ENCODE measurements around the gene ERCC6L2. TPM values are rescaled to one million over a fixed set of nuclear protein-coding genes. Genes with fewer than 3 reads are reported as not detected.

The ERCC6L2 gene
- total and polyA plus RNA-seq, 2 of the 8 experiments (the other 6 are each of a cell fraction or from before 2014, with no cell fraction given) = 9.8 to 50.0 TPM

DNA sequence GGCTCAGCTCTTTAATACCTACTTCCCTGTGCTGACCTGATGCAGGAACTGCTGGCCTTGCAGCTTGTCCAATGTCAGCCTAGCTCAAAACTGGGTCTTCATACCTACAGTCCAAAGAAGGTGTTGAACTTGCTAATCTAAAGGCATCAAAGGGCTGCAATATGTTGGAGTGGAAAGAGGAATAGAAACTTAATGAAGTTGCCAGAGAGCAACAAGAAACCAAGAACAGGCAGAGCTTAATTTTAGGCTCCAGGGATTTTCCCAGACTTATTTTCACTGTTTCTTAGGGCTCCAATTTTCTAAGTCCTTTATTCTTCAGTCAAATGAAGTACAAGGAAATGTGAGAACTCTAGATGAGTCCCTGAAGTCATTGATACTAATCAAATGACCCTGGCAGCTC lies 17.6 kb upstream of the ERCC6L2 start:
- H3K4ac ChIP-seq (replicated peaks; ENCODE audit: insufficient read length, low read depth, low read length) = no peak overlapping the region

More for the DNA sequence above, 17.6 kb upstream of the ERCC6L2 start:
- Histone ChIP-seq H2BK15ac (ENCODE audit: low read length) (no peak overlapping the region), H3K79me2 (ENCODE audit: control insufficient read depth in 1 of 2, insufficient read depth in 2 of 2, low read length in 2 of 2) (no peaks in the 10 kb centered on the region), H3K9me3 (ENCODE audit: insufficient read depth in 2 of 2, low read depth in 1 of 2, low read length in 1 of 2) (peaks cover 0 to 3% of the 10 kb centered on the region in 2 experiments; a peak in 1 of 4 replicates), H3K27ac (ENCODE audit: low read depth, low read length) (no peak overlapping the region), H3K4me2 (ENCODE audit: insufficient read depth in 1 of 2, low read depth in 2 of 2, low read length in 2 of 2) (no peak overlapping the region), H3K9ac (replicated peaks in 1 of 4; ENCODE audit: extremely low read depth in 1 of 4, low read depth in 3 of 4, low read length in 3 of 4) (no peak overlapping the region), H4K5ac (ENCODE audit: insufficient read length, low read depth, low read length) (no peak overlapping the region), H2BK20ac (ENCODE audit: low read length) (no peak overlapping the region), H2BK120ac (replicated peaks; ENCODE audit: low read depth, low read length) (no peak overlapping the region), H3K4me1 (replicated peaks in 1 of 4; ENCODE audit: control insufficient read depth in 3 of 4, insufficient read depth in 4 of 4, low read length in 3 of 4) (peaks cover 0 to 3% (median 0%) of the 10 kb centered on the region in 4 experiments; a peak in 2 of 7 replicates), H4K91ac (replicated peaks; ENCODE audit: insufficient read length, low read length) (no peak overlapping the region), H2BK12ac (ENCODE audit: low read depth, low read length) (no peak overlapping the region), H3K36me3 (ENCODE audit: control insufficient read depth in 2 of 4, insufficient read depth in 4 of 4, low read length in 3 of 4) (no peaks in the 10 kb centered on the region), H3K56ac (replicated peaks; ENCODE audit: insufficient read length, low read depth, low read length) (no peak overlapping the region), H2BK5ac (ENCODE audit: low read depth, low read length) (no peak overlapping the region), H2AFZ (ENCODE audit: low read length) (no peak overlapping the region), H4K20me1 (replicated peaks in 1 of 2; ENCODE audit: control insufficient read depth in 1 of 2, insufficient read depth in 2 of 2, low read length in 2 of 2) (no peaks in the 10 kb centered on the region), H3K23me2 (ENCODE audit: low read depth, low read length) (no peaks in the 10 kb centered on the region), H4K8ac (ENCODE audit: extremely low read depth, insufficient read depth, low read length) (no peak overlapping the region), H2AK5ac (ENCODE audit: low read depth, low read length) (no peak overlapping the region), H3K14ac (ENCODE audit: insufficient read length) (no peak overlapping the region), H3K4me3 (ENCODE audit: extremely low read depth in 1 of 4, insufficient read depth in 2 of 4, low read depth in 3 of 4, low read length in 4 of 4) (no peak overlapping the region), H3K79me1 (ENCODE audit: low read depth, low read length) (no peaks in the 10 kb centered on the region), H3K23ac (ENCODE audit: insufficient read length) (no peak overlapping the region), H3K27me3 (replicated peaks in 1 of 4; ENCODE audit: control insufficient read depth in 3 of 4, extremely low read depth in 1 of 4, insufficient read depth in 3 of 4, low read length in 3 of 4) (no peaks in the 10 kb centered on the region), H3K18ac (ENCODE audit: extremely low read depth, low read length) (no peak overlapping the region)
- TF ChIP-seq SIRT6 (IDR thresholded peaks at IDR 0.05; ENCODE audit: low read length) (no peak), GTF2F1 (IDR thresholded peaks at IDR 0.05; ENCODE audit: borderline replicate concordance, low read depth, low read length) (no peak), POU5F1 (IDR thresholded peaks at IDR 0.05; ENCODE audit: low read depth, low read length) (no peak), BRCA1 (IDR thresholded peaks at IDR 0.05; ENCODE audit: low read depth, low read length) (no peak), SP4 (IDR thresholded peaks at IDR 0.05; ENCODE audit: low read length) (no peak), SP2 (IDR thresholded peaks at IDR 0.05; ENCODE audit: low read length) (no peak), RNF2 (IDR thresholded peaks at IDR 0.05; ENCODE audit: borderline replicate concordance, low read depth, low read length, missing control alignments, poor library complexity, severe bottlenecking) (no peak), SP1 (IDR thresholded peaks at IDR 0.05; ENCODE audit: low read depth, low read length) (no peak), RFX5 (IDR thresholded peaks at IDR 0.05; ENCODE audit: borderline replicate concordance, low read depth, low read length) (no peak), TAF7 (optimal IDR thresholded peaks at IDR 0.05; ENCODE audit: borderline replicate concordance, low read depth, low read length) (no peak), MAFK (IDR thresholded peaks at IDR 0.05; ENCODE audit: low read depth, low read length) (no peak)
- no peak for DNase-seq (ENCODE audit: low read depth in 1 of 2, low spot score in 2 of 2)
- FAIRE-seq = no peak
- ChIA-PET POLR2A (ENCODE audit: partially characterized antibody) (interaction anchor here (4.3 kb wide), 1 partner anchor 17 kb away, joined by 22 read pairs; the partner anchor contains the start of gene ERCC6L2), CTCF (ENCODE audit: partially characterized antibody) (interaction anchor here (1.2 kb wide), 1 partner anchor 51 kb away, joined by 3 read pairs; no protein-coding TSS in a partner anchor)
